HG03439 (cell line): Measurements from ENCODE around the gene RAB8A.

Experiments used
- ATAC-seq: cut with Tn5 transposase; IDR thresholded peaks from one replicate; pipeline ENCODE4 v1.9.1; 2021; ENCODE audit warnings: mild to moderate bottlenecking, moderate library complexity; ENCODE audit not compliant: unreplicated experiment

Gene RAB8A

GRCh38 chr19:16111160-16111908 lies at the start of gene RAB8A:
TSS of gene RAB8A (plus strand) at chr19:16111889. CDS start at chr19:16111902, 13 bp downstream.
- ATAC-seq: peak; percentile 89

DNA sequence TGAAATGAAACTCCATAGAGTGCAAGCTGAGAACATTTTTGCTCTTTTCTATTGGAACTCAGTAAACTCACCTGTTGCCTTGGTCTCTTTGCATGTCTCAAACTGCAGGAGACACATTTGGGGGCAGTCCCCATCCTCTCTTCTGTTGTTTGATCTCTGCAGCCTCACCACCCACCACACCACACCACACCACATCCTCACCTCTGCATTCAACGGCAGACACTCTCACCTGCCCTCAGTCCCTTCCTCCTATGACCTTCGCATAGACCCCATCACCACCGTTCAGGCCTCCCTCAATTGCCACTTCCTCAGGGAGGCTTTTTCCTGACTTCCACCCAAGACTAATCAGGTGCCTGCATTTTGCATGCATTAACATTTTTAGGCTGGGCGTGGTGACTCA lies 49.7 kb upstream of the RAB8A start:
- ATAC-seq: no peak

DNA sequence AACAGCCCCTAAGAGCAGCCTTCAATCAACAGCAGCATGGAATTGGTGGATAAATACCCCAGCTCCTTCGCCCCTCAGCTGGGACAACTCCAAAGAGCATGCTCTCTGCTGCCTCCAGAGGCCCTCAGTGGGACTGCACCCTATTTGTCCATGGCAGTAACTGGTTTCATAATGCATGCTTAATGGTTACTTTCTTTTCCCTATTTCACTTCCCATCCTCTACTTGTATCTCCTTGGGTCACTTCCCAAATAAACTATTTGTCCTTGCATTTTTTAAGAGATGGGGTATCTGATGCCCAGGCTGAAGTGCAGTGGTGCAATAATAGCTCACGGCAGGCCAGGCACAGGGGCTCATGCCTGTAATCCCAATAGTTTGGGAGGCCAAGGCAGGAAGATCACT lies 48.9 kb upstream of the RAB8A start:
- no peak for ATAC-seq

- no peak for ATAC-seq
These were observed 47.3 kb upstream of the RAB8A start for GRCh38 chr19:16064209-16064889.

GRCh38 chr19:16066611-16067104 lies 45.0 kb upstream of the RAB8A start:
- no peak for ATAC-seq

- no peak for ATAC-seq
These were observed 44.3 kb upstream of the RAB8A start for GRCh38 chr19:16067205-16067938.

- no peak for ATAC-seq
These were observed 42.9 kb upstream of the RAB8A start for GRCh38 chr19:16068696-16069259.

GRCh38 chr19:16069813-16070365 lies 41.8 kb upstream of the RAB8A start:
- no peak for ATAC-seq

GRCh38 chr19:16070366-16070990 lies 41.2 kb upstream of the RAB8A start:
- peak; percentile 43 for ATAC-seq

- ATAC-seq: no peak
These were observed 40.5 kb upstream of the RAB8A start for GRCh38 chr19:16071072-16071691.

DNA sequence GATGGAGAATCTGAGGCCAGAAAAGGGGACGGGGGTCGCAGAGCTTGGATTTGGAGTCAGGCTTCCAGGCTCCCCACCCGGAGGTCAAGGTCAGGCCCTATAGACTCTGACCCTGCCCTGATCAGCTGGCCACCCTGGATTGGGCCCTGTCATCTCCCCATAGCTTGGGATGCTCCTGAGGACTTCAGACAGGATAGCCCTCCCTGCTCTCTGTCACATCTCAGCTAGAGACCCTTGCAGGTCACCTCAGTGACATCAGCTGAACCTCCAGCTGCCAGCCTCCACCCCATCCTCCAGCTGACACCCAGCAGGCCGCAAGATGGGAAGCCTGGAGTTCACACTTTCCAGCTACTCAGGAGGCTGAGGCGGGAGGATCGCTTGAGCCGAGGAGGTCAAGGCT lies 38.2 kb upstream of the RAB8A start:
- no peak for ATAC-seq

DNA sequence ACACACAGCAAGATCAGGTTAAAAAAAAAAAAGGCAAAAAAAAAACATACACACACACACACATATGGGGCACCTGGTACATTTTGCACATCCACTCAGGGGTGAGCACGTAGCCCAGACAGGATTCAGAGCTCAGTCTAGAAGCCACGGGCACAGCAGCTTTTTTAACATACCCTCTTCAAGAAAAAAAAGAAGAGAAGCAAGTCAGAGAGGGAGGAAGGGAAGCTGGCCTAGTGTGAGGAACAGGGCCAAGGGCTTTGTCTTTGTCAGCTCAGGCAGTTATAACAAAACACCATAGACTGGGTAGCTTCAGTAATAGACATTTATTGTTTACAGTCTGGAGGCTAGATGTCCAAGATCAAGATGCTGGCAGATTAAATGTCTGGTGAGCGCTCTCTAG lies 37.7 kb upstream of the RAB8A start:
- ATAC-seq: no peak

DNA sequence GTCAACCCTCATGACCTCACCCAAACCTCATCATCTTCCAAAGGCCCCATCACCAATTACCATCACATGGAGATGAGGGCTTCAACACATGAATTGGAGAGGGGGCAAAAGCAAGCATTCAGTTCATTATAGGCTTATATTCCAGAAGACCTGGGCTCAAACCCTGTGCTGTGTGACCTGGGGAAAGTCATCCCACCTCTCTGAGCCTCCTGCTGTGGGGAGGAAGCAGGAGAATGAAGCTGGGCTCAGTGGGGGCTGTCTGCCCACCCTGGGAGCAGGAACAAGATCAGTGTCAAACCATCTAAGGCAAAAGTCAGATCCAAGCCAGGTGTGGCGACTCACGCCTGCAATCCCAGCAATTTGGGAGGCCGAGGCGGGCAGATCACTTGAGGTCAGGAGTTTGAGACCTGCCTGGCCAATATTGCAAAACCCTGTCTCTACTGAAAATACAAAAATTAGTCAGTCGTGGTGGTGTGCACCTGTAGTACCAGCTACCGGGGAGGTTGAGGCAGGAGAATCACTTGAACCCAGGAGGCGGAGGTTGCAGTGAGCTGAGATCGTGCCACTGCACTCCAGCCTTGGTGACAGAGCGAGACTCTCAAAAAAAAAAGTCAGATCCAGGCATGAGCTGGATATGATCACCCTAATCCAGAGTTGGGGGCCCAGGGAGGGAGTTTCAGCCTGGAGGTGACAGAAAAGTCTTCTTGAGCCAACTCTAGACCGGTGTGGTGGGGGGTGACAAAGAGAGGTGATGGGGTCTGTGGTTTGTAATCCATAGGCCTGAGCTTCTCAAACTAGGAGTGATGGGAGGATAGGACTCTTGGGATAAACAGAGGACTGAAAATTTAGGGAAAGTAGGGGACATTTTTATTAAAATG lies 37.0 kb upstream of the RAB8A start:
- ATAC-seq: no peak

- no peak for ATAC-seq
These were observed 36.1 kb upstream of the RAB8A start for GRCh38 chr19:16075430-16076153.

GRCh38 chr19:16076154-16076957 lies 35.3 kb upstream of the RAB8A start, which contains the start of gene TPM4:
TSS of gene TPM4 (plus strand) at chr19:16076495. CDS start at chr19:16076566, 71 bp downstream.
- peak; percentile 41 for ATAC-seq

- no peak for ATAC-seq
These were observed 34.6 kb upstream of the RAB8A start for GRCh38 chr19:16076958-16077611.
